Lower leg skin (tissue), 3 donors: ENCODE data around the gene PSMF1.

Experiments used
- POLR2A ChIP-seq, 2 donors: fragments of 450-650 bp; IDR thresholded peaks; one replicate each; pipeline ENCODE4 v1.6.1; 2016 to 2017; ENCODE audit warnings: antibody characterized with exemption in 2 of 2, mild to moderate bottlenecking in 1 of 2, moderate library complexity in 1 of 2
- TF ChIP-seq, protein P1 (sequence below), 3 donors: fragments of 450-650 bp; IDR thresholded peaks; one replicate each; pipeline ENCODE4 v1.5.1; 2016; ENCODE audit warnings: antibody characterized with exemption in 3 of 3, mild to moderate bottlenecking in 3 of 3, moderate library complexity in 2 of 3

DNA sequence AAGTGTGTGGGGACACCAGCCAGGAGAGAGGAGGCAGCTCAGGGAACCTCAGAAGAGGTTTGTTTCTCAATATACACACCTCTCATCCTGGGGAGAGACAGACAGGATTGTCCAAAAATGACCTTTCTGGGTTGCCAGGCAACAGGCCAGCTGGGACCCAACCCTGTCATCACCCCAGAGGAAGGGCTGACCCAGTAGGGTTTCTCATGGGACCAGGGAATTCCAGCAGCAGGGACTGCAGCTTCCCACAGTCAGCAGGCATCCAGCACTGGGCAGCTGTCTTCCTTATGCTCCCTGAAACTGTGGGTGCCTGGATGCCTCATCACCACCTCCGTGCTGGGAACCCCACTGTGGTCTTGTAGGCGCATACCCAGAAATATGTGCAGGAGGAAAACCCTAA lies 86.2 kb downstream of the PSMF1 start:
- TF ChIP-seq, protein P1, sequence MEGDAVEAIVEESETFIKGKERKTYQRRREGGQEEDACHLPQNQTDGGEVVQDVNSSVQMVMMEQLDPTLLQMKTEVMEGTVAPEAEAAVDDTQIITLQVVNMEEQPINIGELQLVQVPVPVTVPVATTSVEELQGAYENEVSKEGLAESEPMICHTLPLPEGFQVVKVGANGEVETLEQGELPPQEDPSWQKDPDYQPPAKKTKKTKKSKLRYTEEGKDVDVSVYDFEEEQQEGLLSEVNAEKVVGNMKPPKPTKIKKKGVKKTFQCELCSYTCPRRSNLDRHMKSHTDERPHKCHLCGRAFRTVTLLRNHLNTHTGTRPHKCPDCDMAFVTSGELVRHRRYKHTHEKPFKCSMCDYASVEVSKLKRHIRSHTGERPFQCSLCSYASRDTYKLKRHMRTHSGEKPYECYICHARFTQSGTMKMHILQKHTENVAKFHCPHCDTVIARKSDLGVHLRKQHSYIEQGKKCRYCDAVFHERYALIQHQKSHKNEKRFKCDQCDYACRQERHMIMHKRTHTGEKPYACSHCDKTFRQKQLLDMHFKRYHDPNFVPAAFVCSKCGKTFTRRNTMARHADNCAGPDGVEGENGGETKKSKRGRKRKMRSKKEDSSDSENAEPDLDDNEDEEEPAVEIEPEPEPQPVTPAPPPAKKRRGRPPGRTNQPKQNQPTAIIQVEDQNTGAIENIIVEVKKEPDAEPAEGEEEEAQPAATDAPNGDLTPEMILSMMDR (IDR thresholded peaks at IDR 0.05): no peak
- TF ChIP-seq POLR2A (IDR thresholded peaks at IDR 0.05): no peak
